Endometrium (tissue), 2 donors: ENCODE data around the gene SH3BGR.

Source experiments
- FAIRE-seq: peaks from 2 replicates; lab custom pipeline; 2012; peaks lifted over from hg19 to GRCh38; lab: Jason Lieb, UNC
- donor health status: control.
- donor health status: control.

Gene SH3BGR

DNA sequence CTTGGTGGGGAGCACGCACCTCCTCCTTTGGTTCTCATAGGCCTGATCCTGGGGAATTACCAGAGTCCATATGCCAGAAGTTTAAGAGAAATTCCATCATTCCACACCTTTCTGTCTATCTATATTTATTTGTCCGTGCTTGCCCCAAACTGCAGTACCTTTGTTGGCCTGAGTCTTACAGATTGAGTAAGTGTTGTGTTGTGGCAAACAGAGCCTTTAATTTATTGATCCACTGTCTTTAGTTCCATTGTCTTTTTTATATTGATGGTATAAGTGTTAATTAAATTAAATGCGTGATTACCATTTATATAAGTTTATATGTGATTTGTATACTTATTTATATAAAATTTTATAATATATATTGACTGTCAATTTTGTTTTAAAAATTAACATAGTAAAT, 4.9 kb downstream of the SH3BGR start:
- no peak for FAIRE-seq

DNA sequence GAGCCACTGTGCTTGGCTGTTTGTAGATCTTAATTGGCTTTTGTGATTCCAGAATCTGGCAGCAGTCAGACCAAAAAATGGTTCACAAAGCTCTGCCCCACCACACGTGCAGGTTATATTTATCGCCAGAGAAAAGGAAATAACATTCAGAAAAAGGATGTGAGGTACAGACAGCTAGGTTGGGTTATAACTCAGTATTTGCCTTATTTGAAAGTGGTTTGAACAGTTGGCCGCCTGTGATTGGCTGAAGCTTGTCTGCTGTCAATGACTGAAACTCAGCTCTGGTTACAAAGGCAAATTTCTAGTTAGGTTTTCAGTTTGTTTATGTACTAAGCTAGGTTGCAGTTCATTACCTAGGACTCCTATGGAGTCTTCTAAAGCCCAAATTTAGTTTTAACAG, 9.6 kb downstream of the SH3BGR start:
- FAIRE-seq, result no peak

DNA sequence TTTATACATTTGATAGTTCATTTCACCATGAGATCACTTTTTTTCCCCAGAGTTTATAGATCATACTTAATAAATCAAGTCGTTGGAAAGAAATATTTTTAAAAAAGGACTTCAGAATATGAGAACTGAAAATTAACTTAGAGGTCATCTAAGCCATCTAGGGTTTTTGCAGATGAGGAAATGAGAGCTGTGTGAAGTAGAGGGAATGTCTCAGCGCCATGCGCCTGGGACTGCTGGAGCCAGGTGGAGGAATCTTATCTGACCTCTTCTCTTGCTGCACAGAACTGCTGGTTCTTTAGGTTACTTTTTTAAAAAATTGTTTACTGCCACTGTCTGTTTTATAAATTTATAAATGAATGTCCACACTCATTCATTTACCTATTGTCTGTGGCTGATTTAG, 11.5 kb downstream of the SH3BGR start:
- FAIRE-seq, result no peak

DNA sequence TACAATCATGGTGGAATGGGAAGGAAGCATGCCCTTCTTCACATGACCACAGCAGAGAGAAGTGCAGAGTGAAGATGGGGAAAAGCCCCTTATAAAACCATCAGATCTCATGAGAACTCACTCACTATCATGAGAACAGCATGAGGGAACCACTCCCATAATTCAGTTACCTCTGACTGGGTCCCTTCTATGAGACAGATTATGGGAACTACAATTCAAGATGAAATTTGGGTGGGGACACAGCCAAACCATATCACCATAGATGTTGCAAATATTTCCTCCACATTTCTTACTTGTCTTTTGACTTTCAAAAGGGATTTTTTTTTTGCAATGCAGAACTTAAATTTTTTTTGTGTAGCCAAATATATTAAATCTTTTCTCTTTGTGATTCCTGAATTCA, 14.8 kb downstream of the SH3BGR start:
- no peak for FAIRE-seq

DNA sequence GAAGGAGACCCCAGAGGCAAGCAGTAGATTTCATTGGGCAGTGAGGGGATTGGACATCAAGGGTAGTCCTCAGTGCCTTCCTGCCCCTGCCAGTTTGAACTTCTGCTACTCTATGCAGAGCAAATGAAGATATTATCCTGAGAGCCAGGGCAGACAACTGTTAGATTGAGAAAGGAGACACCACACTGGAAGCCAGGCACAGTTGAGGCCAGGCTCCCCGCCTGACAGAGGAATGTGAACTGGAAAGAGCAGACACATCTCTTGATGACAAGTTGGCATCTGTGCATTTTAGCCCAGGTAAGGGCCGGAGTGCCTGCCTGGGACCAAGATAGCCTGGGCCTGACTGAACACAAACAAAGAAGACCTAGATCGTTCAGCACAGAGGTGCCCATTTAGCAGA, 16.0 kb downstream of the SH3BGR start:
- no peak for FAIRE-seq

DNA sequence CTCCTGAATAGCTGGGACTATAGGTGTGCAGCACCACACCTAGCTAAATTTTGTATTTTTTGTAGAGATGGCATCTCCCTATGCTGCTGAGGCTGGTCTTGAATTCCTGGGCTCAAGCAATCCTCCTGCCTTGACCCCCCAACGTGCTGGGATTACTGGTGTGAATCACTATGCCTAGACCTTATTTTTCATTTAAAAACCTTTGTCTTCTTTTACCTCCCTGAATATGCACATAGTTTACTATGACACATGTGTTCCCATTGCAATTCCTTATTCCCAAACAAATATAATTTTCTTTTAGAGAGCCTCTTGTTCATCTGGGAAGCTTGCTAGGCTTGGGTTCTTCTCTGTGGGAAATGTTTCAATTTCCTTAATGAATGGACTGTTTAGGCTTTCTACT, 16.8 kb downstream of the SH3BGR start:
- FAIRE-seq, result no peak

DNA sequence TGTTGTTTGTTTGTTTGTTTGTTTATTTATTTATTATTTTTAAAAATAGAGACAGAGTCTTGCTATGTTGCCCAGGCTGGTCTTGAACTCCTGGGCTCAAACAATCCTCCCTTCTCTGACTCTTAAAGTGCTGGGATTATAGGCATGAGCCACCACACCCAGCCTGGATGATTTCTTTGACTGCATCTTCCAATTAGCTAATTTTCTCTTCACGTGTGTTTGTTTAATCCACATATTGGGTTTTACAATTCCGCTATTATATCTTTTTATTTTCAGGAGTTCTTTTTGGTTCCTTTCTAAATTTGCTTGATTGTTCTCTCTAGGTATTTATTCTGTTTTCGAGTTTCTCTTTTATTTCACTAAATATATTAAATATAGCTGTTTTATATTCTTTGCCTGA, 19.8 kb downstream of the SH3BGR start:
- no peak for FAIRE-seq

DNA sequence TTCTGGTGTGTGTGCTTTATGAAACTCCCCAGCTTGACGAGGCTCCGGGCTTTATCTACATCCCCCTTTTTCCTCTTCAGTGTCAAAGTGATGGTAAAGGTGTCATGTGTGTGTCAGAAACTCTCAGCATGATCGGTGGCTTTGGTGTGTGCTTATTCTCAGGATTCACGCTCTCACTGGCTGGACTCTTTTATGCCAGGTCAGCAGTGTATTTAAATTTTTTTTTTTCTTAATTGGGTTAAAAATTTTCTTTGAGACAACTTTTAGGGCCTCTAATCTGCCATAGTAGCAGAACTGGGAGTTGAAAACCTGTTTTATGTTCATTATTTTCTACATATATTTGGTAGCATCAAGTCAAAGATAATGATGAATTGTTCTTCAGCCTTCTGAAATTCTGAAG, 21.0 kb downstream of the SH3BGR start:
- FAIRE-seq, result no peak

DNA sequence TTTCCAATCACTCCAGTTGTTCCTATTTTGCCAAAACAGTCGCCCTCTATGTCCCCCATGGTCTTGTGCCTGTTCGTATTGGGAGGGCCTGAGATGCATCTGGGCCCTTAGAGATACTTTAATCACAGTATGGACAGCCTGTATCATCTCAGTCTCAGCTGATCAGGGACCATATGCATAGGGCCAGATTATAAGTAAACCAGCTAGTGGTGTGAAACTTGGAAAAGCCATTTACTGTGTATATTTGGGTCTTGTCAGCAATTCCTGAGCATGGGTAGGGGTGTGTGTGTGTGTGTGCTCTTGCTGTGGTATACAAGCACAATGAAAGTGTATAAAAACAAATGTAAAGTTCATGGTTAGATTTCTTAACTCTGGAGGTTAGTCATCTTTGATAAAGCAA, 22.8 kb downstream of the SH3BGR start:
- no peak for FAIRE-seq

DNA sequence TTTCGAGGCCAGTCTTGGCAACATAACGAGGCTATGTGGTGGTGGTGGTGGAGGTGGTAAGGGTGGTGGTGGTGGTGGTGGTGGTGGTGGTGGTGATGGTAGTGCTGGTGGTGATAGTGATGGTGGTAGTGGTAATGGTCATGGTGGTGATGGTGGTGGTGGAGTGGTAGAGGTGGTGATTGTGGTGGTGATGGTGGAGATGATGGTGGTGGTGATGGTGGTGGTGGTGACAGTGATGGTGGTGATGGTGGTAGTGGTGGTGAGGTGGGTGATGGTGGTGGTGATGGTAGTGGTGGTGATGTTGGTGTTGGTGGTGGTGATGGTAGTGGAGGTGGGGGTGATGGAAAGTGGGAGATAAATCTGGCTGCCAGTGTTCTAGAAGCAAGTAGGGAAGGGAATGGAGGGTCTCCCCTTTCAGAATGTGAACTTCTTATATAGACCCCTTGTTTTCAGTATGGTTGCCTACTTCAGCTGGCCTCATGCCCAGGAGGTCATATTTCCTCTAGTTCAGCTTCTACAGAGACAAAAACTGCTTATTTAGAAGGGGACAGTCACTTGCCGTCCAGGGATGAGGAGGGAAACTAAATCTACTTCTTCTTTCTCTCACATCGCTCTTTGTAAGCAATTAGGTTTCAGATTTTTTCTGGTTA, 27.5 kb downstream of the SH3BGR start:
- no peak for FAIRE-seq

DNA sequence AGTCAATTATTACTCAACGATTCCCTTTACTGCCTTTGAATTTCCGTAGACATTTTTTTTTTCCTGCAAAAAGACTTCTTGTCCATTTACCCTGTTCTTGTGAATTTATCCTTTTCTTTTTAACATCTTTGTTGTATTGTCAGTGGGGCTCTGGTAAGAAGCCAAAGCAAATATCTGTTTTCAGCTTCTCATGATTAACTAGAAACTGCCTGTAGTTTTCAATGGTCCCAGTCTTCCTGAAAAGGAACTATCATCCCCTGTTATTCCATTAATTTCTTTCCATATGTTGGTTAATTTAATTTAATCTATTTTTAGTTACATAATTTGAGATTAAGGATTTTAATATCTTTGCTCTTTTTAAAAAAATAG, 28.0 kb downstream of the SH3BGR start:
- no peak for FAIRE-seq

DNA sequence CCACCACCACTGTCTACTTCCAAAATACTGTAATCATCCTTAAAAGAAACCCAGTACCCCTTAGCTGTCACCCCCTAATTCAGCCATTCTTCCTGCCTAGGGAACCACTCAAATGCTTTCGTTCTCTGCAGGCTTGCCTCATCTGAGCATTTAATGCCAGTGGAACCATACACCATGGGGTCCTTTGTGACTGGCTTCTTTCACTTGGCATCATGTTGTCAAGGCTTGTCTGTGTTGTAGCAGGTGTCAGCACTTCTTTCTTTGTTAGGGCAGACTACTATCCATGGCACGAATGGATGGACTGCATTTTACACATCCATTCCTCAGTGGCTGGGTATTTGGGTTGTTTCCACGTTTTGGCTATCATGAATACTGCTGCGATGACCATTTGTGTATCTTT, 28.5 kb downstream of the SH3BGR start:
- no peak for FAIRE-seq

DNA sequence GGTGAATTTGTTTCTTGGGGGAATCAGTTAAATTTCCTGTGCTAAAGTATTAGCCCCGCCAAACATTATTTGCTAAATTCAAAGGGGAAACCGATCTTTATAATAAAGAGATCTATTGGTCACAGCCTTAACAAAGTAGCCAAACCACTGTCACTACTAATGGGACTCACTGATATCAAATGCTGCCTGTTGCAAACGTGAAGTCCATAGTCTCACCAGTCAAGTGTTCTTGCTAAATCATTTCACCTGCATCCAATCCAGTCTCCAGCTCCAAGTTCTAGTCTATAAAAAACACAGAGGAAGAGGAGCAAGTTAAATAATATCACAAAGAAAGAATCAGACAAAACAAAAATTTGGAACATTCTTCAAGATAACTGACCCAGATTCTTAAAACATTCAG, 30.1 kb downstream of the SH3BGR start:
- no peak for FAIRE-seq

DNA sequence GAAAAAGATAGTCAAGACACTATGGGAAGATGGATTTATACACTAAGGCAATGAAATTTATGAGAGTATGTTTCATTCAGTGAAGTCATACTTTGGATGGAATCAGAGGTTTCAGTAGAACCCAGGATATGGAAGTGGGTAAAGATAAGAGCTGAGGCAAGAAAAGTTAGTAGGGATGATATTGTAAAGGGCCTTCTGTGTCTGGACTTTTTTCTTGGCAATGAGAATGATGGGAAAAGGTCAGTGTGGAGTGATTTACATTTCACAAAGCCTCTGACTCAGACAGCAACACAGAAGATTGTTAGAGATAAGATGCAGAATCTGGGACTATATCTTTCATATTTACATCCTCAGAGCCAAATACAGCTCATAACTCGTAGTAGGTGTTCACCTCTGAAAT, 32.1 kb downstream of the SH3BGR start:
- no peak for FAIRE-seq

DNA sequence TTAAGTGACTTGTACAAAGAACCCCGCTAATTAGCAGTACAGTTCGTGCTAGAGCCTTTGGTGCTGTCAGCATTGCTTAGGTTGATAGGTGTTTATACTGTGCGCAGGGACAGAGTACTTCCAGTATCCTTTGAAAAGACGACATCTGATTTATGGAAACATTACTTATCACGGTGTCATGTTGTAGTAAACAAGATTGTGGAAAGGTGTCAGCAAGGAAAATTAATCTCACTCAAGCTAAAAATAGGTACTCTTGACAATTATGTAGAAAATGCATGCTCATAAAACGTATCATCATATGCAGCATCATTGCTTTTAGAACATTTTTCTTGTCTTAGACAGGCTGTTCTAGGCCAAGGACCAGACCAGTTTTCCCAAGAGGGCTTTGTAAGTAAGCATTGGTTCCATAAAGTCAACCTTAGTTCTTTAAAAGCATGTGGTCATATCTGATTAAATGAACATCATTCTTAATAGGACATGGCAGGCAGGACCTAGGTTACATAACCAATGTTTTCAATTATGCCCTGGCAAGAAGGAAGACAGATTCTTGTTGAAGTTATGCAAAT, 33.0 kb downstream of the SH3BGR start:
- FAIRE-seq, result no peak

DNA sequence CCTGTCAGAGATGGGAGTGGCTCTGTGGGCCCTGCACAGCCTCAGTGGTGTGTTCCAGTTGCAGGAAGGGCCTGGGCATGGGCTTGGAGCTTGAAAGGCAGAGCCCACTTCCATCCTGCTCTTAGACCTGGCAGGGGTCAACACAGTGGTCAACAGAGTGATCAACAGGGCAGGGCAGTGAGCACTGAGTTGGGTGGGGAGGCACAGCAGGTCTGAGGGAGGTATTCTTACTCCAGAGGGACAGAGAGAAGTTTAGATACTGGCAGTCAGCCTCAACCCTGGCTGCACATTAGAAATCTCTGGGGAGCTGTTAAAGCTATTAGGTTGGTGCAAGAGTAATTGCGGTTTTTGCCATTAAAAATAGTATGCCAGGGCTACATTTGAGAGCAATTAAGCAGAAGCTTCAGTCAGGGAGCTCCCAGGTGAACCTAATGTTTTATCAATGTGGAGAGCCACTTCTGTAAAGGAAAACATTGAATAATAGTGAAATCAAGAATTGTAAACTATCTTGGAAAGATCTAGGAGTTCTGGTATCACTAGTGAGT, 37.7 kb downstream of the SH3BGR start:
- no peak for FAIRE-seq

DNA sequence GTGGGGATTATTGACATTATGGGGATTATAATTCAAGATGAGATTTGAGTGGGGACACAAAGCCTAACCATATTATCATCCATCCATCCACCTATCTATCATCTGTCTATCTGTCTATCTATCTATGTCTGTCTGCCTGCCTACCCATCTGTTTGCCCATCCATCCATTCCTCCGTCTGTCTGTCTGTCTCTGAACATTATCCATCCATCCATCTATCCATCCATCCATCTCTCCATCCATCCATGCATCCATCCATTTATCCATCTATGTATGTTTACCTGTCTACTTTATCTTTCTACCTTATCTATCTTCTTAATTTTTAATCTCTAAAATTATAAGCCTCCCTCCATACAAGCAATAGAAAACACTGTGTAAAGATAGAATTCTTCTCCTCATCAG, 47.4 kb downstream of the SH3BGR start:
- no peak for FAIRE-seq

DNA sequence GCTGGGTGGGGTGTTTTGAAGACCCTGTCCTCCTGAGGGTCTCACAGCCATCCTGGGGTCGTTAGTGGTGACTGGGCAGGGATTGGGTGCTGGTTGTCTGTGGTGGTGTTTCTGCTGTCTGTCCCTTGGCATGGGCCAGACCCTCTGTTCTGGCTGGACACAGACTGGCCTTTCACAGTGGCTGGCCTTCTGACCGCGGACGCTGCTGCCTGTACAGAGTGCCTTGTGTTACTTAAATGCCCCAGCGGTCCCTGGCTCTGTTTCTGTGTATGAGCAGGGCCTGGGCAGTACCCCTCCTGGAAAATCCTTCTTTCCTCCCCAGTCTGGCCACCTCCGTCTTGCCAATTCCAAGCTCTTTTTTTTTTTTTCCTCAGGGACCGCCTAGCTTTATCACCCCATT, 50.9 kb downstream of the SH3BGR start:
- FAIRE-seq, result no peak

DNA sequence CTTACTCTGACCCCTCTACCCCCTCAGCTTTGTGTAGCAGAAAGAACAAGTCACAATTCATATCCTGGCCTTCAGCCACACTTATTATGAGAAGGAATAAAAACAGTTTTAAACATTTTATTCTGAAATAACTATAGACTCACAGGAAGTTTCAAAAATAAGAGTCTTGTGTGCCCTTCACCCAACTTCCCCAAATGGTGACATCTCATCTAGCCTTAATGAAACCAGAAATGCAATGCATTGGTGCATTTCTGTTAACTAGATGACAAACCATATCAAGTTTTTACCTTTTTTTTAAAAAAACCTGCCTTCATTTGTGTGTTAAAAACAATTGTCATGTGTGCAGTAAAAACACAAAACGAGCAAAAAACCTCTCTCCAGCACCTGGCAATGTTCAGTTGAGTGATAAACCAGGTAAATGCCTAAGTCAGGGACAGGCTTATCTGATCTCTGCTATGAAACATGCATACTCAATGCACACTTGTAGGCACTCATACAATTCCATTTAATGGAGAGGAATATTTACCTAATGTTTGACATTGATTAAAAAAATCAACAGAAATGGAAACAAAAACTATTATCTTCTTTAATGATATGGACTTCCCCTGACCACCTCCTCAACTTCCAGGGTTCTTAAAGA, 51.5 kb downstream of the SH3BGR start:
- no peak for FAIRE-seq

DNA sequence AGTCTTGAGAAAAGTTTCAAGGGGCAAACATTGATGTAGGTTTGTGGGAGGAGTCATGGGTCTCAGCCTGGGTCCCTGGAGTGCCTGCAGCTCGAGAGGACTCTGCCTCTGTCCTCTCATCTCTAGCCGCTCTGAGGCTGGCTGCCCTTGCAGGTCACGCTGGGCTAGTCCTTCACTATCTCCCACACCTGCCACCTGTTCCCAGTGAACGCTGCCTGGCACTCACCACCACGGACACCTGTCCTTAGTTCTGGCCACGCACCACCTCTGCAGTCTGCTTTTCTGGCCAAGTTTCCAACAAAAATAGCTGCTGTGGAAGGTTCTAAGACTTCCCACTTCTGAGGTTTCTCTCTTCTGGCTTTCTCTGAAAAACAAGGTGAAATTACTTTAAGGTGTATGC, 52.5 kb downstream of the SH3BGR start:
- FAIRE-seq, result no peak

DNA sequence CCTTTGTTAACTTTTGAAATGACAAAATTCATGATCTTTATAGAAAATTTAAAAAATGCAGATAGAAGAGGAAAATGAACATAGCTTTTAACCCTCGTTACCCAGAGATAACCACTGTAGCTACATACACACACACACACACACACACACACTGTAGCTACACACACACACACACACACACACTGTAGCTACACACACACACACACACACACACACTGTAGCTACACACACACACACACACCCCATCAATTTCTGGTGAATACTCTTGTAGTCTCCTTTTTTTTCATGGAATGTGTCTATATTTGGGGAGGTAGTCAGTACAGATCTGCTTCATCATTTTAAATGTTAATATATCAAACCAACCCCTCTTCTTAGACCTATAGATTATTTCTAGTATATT, 58.5 kb downstream of the SH3BGR start:
- FAIRE-seq, result no peak

DNA sequence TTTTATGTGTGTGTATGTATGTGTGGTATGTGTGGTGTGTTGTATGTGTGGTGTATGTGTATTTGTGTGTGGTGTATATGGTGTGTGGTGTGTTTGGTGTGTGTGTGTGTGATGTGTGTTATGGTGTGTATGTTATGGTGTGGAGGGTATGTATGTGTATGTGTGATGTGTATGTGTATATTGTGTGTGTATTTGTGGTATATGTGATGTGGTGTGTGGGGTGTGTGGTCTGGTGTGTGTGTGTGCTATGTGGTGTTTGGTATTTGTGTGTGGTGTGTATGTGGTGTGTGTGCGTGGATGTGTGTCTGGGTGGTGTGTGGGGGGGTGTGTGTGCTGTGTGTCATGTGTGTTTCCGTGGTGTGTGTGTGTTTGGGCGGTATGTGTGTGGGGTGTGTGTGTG, 59.3 kb downstream of the SH3BGR start:
- FAIRE-seq, result no peak

DNA sequence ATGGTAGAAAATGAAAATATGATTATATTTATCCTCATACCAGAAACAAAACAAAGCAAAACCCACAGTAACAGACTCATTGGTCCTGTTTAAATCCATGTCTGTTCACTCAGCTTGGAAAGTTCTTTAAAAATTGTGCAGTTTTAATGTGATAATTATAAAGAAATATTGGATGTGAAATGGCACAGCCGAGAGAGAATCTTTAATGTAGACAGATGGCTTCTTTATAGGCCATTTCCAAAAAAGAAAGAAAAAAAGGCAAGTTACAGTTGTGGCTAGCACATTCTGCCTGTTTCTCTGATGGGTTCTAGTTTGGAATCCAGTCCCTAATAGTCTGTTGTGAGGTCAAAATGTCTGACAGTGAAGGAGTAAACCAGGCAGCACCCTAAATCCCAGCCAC, 62.0 kb downstream of the SH3BGR start:
- FAIRE-seq, result no peak
